Measurements from ENCODE around the gene FHIT.

The FHIT gene

DNA sequence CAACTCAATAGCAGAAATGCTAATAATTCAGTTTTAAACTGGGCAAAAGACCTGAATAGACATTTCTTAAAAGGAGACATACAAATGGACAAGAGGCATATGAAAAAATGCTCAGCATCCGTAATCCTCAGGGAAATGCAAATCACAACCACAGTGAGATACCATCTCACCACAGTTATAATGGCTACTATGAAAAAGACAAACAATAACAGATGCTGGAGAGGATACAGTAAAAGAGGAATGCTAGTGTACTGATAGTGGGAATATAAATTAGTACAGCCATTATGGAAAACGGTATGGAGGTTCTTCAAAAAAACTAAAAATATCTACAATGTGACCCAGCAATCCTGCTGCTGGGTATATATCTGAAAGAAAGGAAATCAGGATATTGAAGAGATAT lies 367.2 kb downstream of the FHIT start:
- H3K9me3 ChIP-seq = peaks cover 0 to 18% (median 10%) of the 10 kb centered on the region in 3 donors
- DNase-seq = no peak
- TF ChIP-seq CTCF (IDR thresholded peaks at IDR 0.05) = no peak
- no peaks in the 10 kb centered on the region for H3K36me3 ChIP-seq
- H3K4me1 ChIP-seq = no peaks in the 10 kb centered on the region
- H3K27ac ChIP-seq = no peak overlapping the region
- no peak overlapping the region for H3K4me3 ChIP-seq
- intact Hi-C loops (cut with DNase I; ENCODE audit: low total_unique reads) = no loop called here
- H3K27me3 ChIP-seq = no peaks in the 10 kb centered on the region

DNA sequence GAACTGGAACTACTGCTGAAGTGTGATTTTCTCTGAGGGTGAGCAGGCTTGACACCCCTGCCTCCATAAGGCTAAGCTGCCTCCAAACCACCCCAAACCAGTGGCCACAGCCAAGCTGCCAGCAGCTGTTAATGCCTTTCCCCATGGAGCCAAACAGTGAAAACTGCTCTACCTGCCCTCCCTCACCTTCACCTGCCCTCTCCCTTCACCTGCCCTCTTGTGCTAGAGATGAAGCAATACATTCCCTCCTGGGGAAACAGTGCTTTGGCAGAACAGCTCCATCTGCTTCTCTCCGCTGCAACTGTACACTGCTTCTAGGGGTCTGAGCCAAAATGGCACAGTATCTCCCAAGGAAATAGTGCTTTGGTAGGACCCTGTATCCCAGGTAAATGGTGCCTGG lies 374.1 kb downstream of the FHIT start:
- no peak for DNase-seq
- H3K4me3 ChIP-seq = no peak overlapping the region
- no peaks in the 10 kb centered on the region for H3K4me1 ChIP-seq
- no peak for TF ChIP-seq CTCF (IDR thresholded peaks at IDR 0.05)
- no peaks in the 10 kb centered on the region for H3K27me3 ChIP-seq
- no peaks in the 10 kb centered on the region for H3K36me3 ChIP-seq
- peaks cover 0 to 18% (median 10%) of the 10 kb centered on the region in 3 donors for H3K9me3 ChIP-seq
- no peak overlapping the region for H3K27ac ChIP-seq
- intact Hi-C loops (cut with DNase I; ENCODE audit: low total_unique reads) = no loop called here

DNA sequence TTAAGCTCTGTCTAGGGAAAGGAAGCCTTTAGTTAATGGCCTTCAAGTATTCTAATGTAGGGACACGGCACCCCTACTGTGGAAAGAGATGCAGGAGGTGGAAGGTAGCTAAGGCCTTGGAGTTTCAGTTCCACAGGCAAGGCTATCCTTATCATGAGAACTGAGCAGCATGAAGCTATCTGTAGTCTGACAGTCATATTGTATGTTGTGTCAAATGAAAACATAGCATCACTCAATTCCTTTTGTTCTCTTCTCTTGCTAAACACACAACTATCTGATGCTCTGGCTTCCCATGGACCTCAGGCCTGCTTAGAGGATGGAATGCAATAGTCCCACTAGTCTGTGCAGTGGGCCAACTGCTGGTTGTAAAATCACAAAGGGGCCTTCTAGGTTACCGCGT lies 380.9 kb downstream of the FHIT start:
- Histone ChIP-seq H3K9me3 (no peaks in the 10 kb centered on the region), H3K27me3 (no peaks in the 10 kb centered on the region), H3K27ac (no peak overlapping the region), H3K4me3 (no peak overlapping the region), H3K36me3 (no peaks in the 10 kb centered on the region), H3K4me1 (no peaks in the 10 kb centered on the region)
- no peak for DNase-seq
- intact Hi-C loops (cut with DNase I; ENCODE audit: low total_unique reads) = no loop called here
- no peak for TF ChIP-seq CTCF (IDR thresholded peaks at IDR 0.05)

DNA sequence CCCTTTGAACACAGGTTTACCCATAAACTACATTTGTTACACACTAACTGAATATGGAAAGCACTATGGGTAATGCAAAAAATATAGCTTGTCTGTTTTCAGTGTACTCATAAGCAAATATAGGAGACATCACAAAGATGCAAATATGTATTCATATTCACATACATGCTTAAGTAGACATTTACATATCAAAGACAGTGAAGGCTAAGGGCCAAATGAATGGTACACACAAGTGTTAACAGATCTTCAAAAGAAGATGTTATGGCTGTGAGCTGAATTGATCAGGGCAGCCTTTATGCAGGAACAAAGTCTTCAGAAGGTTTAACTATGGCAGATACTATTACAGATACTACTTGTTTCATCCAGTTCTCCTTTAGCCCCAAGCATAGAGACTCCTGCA lies 384.1 kb downstream of the FHIT start:
- no peak overlapping the region for H3K4me3 ChIP-seq
- no peaks in the 10 kb centered on the region for H3K36me3 ChIP-seq
- no peaks in the 10 kb centered on the region for H3K9me3 ChIP-seq
- no peak overlapping the region for H3K27ac ChIP-seq
- H3K4me1 ChIP-seq = no peaks in the 10 kb centered on the region
- DNase-seq = no peak
- H3K27me3 ChIP-seq = no peaks in the 10 kb centered on the region
- TF ChIP-seq CTCF (IDR thresholded peaks at IDR 0.05) = no peak
- intact Hi-C loops (cut with DNase I; ENCODE audit: low total_unique reads) = no loop called here

DNA sequence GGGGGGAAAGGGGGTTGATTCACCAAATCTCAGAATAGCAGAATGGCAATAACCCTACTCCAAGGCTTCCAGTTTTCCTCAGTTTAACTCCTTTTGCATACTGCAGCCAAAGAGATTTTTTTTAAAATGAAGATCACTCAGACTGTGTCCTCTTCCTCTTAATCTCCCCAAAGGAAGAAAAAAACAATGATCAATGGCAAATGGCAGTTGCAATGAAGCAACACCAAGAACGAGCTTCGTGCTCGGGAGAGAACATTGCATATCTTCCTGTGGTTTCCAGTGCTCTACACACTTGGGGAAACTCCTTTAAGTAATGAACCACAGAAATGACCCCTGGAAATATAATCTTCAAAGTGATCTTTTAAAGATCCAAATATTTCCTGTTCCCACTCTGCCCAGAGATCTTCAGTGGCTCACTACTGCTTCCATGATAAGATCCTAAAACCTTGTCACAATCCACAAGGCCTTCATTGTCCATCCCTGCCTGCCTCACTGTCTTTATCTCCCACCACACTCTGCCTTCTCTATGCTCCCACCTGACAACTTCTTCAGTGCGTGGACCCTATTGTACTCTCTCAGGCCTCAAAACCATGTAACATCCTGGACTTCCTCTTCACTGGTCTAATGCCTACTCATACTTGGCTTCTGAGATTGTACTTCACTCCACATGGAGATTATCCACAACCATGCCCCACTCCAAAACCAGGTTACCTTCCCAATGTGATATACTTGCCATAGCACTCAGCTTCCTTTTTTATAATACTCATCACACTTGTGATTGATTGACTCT lies 394.8 kb downstream of the FHIT start:
- DNase-seq = no peak
- H3K27me3 ChIP-seq = no peaks in the 10 kb centered on the region
- H3K27ac ChIP-seq = no peak overlapping the region
- no peaks in the 10 kb centered on the region for H3K4me1 ChIP-seq
- no peak overlapping the region for H3K4me3 ChIP-seq
- intact Hi-C loops (cut with DNase I; ENCODE audit: low total_unique reads) = no loop called here
- H3K9me3 ChIP-seq = no peaks in the 10 kb centered on the region
- TF ChIP-seq CTCF (IDR thresholded peaks at IDR 0.05) = no peak
- H3K36me3 ChIP-seq = no peaks in the 10 kb centered on the region

All from tibial artery (tissue), 4 donors.